ENCODE data around the gene JAG1.

Gene JAG1

DNA sequence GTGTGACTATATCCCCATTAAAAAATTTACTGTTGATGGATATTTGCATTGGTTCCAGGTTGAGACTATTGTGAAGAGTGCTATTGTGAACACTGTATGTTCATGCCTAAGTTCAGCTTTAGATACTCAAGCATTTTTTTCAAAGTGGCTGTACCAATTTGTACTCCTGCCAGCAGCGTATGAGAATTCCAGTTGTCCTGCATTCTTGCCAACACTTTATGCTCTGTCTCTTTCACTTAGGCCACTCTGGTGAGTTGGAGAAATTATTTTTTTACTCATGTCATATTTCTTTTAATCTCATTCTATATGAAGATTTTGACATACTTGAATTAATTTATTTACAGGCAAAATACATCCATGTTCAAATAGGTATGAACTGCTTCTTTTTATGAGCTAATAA lies 76.2 kb downstream of the JAG1 start:
- H3K4me3 ChIP-seq (replicated peaks; ENCODE audit: low read depth, low read length): no peak overlapping the region
- no peak for DNase-seq (ENCODE audit: extremely low read depth, low read depth)
- TF ChIP-seq, protein P1, sequence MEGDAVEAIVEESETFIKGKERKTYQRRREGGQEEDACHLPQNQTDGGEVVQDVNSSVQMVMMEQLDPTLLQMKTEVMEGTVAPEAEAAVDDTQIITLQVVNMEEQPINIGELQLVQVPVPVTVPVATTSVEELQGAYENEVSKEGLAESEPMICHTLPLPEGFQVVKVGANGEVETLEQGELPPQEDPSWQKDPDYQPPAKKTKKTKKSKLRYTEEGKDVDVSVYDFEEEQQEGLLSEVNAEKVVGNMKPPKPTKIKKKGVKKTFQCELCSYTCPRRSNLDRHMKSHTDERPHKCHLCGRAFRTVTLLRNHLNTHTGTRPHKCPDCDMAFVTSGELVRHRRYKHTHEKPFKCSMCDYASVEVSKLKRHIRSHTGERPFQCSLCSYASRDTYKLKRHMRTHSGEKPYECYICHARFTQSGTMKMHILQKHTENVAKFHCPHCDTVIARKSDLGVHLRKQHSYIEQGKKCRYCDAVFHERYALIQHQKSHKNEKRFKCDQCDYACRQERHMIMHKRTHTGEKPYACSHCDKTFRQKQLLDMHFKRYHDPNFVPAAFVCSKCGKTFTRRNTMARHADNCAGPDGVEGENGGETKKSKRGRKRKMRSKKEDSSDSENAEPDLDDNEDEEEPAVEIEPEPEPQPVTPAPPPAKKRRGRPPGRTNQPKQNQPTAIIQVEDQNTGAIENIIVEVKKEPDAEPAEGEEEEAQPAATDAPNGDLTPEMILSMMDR (IDR thresholded peaks at IDR 0.05; ENCODE audit: low read depth, low read length, missing control alignments): no peak

DNA sequence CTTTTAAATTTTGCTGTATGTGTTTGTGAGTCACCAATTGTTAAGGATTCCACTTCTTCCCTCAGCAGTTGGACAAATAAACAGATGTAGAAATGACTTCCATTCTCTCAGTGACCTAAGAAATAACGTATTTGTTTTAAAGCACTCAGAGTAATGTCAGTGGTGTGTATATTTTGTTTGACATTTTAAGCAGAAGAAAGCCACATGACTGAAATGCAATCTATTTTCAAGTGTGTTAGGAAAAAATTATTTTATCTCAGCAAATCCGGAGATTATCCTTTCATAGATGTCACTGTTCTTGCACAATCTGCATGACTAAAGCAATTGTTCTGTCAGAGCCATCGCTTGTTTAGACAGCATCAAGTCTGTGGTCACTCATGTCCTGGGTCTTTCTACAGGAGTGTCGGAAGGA lies 77.1 kb downstream of the JAG1 start:
- TF ChIP-seq, protein P1 (IDR thresholded peaks at IDR 0.05; ENCODE audit: low read depth, low read length, missing control alignments): no peak
- H3K4me3 ChIP-seq (replicated peaks; ENCODE audit: low read depth, low read length): no peak overlapping the region
- DNase-seq (ENCODE audit: extremely low read depth, low read depth): no peak

DNA sequence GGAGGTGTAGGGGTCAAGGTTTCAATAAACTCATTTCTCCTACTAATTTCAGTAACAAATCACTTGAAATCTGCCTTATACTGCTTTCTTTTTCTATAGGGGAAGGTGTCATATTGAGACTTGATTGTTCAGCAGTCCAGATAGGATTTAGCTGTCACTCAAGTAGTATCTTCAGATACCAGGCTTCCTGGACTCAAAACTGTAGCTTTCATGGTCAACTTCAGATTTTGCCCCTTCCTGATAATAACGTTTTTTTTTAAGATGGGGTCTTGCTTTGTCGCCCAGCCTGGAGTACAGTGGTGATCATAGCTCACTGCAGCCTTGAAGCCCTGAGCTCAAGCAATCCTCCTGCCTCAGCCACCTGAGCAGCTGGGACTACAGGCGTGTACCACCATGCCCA lies 77.8 kb downstream of the JAG1 start:
- TF ChIP-seq, protein P1 (IDR thresholded peaks at IDR 0.05; ENCODE audit: low read depth, low read length, missing control alignments): no peak
- DNase-seq (ENCODE audit: extremely low read depth, low read depth): no peak
- H3K4me3 ChIP-seq (replicated peaks; ENCODE audit: low read depth, low read length): no peak overlapping the region

DNA sequence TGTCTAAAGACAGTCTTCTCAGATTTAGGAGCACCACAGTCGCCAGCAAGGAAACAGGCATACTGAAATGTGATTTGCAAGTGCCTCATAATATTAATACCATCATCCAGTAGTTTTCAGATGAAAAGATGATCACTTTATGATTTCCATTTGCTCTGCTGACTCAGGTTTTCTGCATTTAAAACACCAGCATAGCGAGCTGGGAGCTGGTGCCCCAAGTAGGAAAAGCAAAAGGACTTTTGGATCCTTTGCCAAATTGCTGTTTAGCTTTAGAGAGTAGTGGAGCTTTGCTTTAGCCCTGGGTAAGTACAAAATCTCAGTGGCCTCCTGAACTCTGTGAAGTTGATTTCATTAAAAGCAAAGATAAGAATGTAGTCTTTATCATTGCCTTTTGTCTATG lies 78.5 kb downstream of the JAG1 start:
- DNase-seq (ENCODE audit: extremely low read depth, low read depth): no peak
- TF ChIP-seq, protein P1 (IDR thresholded peaks at IDR 0.05; ENCODE audit: low read depth, low read length, missing control alignments): no peak

DNA sequence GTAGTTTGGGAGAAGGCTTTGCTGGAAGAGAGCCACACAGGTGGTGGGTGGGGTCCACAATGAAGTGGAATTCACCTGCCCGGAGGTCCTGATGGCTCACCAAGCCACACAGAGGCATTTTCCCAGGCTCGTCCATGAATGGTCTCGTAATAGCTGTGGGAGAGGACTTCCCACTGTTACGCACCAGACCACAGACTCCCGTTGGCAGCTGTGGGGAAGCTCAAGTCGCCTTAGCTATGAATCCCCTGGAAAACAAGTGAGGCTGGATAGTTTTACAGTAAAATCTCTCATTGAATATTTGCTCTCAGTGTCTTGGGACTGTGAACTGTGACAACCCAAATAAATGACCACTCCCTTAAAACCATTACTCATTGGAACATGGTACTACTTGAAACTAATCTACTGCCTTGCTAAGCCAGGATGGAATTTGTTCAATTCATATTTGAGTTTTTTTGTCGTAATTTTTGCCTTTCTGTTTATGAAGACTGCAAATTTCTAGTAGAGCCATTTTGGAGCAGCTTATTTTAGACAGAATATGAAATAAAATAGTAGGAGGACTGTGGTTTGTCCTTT lies 79.4 kb downstream of the JAG1 start:
- no peak for DNase-seq (ENCODE audit: extremely low read depth, low read depth)
- H3K4me3 ChIP-seq (replicated peaks; ENCODE audit: low read depth, low read length): no peak overlapping the region
- TF ChIP-seq, protein P1 (IDR thresholded peaks at IDR 0.05; ENCODE audit: low read depth, low read length, missing control alignments): no peak

More for the DNA sequence above, 78.5 kb downstream of the JAG1 start:
- no peak overlapping the region for H3K4me3 ChIP-seq (replicated peaks; ENCODE audit: low read depth, low read length)

DNA sequence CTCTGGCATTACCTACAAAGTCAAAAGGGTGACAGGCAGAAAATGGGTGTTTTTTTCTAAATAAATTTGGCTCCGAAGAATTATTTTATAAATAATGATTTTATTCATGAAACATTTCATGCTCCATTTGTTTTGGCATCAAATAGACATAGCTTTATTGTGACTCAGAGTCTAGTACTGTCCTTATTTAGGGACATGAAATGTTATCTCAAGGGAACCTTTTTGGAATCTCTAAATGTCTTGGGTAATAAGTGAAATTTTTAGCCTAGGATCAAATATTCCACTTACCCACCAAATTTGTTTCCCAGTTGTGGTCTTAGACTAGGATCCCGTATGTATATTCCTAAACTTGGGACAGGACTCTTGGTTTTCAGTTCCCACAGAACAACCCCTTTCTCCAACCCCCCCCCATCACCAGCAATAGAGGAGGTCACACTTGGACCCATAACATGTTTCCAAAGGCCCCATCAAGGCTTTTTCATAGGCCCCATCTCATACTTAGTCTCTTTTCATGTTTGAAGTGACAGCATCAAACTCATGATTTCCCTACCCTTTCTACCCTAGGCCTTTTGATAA lies 81.8 kb downstream of the JAG1 start:
- TF ChIP-seq, protein P1 (IDR thresholded peaks at IDR 0.05; ENCODE audit: low read depth, low read length, missing control alignments): no peak
- H3K4me3 ChIP-seq (replicated peaks; ENCODE audit: low read depth, low read length): no peak overlapping the region
- DNase-seq (ENCODE audit: extremely low read depth, low read depth): no peak
